AG04449 (cell line): ENCODE results near the gene ZFPM1.

Source experiments
- CTCF ChIA-PET: fragments of 350-600 bp; formaldehyde crosslinking; extraction: SDS; loops from one replicate; lab custom pipeline; 2021; ENCODE audit warnings: antibody characterized with exemption; lab: Yijun Ruan, JAX
- POLR2A ChIA-PET: fragments of 400-600, 350-600 bp; formaldehyde crosslinking; extraction: SDS; loops from one replicate; lab custom pipeline; 2020; ENCODE audit warnings: antibody characterized with exemption, inconsistent platforms; lab: Yijun Ruan, JAX
- DNase-seq: peaks from one replicate; pipeline ENCODE4 v3.0.0-alpha.2; 2010; ENCODE audit warnings: low read depth, low spot score
- H3K4me3 ChIP-seq: 2 replicates; pipeline ENCODE4 v1.5.1; 2011; ENCODE audit warnings: low read depth, mild to moderate bottlenecking, control low read depth, low read length
- TF ChIP-seq, protein P1 (sequence below): IDR thresholded peaks from one replicate; pipeline ENCODE4 v1.5.1; 2011; ENCODE audit warnings: mild to moderate bottlenecking, moderate library complexity, low read length, control low read depth, inconsistent platforms; ENCODE audit not compliant: insufficient read depth; ENCODE audit errors: missing control alignments

ZFPM1 gene

DNA sequence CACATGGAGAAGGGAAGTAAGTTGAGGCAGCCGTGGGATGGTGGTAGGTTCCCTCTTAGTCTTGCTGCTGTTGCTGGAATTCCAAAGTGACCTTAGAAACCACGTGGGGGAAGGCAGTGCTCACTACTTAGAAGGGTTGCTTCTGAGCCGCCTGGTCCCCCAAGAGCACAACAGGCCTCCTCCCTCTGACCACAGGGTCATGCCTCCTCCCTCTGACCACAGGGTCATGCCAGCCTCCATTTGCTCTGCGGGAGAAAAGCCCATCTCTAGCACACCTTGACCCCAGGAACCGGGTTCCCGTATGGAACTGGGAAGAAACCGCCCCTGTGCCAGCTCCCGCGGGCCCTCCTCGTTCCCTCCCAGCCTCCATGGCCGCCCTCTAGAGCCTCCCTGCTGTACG is 13.4 kb upstream of the ZFPM1 start:
- CTCF ChIA-PET, result no interaction called here

DNA sequence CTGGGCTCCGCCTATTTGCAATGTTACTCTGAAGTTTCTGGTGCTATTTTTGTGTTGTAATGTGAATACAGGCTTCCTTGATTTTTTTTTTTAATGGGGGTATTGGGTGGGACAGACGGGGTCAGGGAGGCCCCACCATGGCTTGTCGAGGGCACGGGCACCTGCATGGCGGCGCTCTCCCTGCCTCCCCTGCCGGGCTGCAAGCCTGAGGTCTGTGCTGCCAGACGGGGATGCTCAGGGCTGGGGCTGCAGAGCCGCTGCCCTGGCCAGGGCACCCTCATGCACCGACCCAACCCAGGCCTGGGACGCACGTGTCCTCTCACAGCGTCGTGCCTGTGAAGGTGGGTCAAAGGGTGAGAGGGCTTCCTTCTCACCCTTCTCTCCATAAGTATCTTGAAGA is 13.0 kb upstream of the ZFPM1 start:
- no peak overlapping the region for H3K4me3 ChIP-seq
- CTCF ChIA-PET, result no interaction called here
- TF ChIP-seq, protein P1, sequence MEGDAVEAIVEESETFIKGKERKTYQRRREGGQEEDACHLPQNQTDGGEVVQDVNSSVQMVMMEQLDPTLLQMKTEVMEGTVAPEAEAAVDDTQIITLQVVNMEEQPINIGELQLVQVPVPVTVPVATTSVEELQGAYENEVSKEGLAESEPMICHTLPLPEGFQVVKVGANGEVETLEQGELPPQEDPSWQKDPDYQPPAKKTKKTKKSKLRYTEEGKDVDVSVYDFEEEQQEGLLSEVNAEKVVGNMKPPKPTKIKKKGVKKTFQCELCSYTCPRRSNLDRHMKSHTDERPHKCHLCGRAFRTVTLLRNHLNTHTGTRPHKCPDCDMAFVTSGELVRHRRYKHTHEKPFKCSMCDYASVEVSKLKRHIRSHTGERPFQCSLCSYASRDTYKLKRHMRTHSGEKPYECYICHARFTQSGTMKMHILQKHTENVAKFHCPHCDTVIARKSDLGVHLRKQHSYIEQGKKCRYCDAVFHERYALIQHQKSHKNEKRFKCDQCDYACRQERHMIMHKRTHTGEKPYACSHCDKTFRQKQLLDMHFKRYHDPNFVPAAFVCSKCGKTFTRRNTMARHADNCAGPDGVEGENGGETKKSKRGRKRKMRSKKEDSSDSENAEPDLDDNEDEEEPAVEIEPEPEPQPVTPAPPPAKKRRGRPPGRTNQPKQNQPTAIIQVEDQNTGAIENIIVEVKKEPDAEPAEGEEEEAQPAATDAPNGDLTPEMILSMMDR, result no peak
- DNase-seq, result no peak
- POLR2A ChIA-PET, result no interaction called here

More for the DNA sequence above, 13.4 kb upstream of the ZFPM1 start:
- POLR2A ChIA-PET, result no interaction called here
- TF ChIP-seq, protein P1, result no peak
- H3K4me3 ChIP-seq, result no peak overlapping the region
- no peak for DNase-seq

DNA sequence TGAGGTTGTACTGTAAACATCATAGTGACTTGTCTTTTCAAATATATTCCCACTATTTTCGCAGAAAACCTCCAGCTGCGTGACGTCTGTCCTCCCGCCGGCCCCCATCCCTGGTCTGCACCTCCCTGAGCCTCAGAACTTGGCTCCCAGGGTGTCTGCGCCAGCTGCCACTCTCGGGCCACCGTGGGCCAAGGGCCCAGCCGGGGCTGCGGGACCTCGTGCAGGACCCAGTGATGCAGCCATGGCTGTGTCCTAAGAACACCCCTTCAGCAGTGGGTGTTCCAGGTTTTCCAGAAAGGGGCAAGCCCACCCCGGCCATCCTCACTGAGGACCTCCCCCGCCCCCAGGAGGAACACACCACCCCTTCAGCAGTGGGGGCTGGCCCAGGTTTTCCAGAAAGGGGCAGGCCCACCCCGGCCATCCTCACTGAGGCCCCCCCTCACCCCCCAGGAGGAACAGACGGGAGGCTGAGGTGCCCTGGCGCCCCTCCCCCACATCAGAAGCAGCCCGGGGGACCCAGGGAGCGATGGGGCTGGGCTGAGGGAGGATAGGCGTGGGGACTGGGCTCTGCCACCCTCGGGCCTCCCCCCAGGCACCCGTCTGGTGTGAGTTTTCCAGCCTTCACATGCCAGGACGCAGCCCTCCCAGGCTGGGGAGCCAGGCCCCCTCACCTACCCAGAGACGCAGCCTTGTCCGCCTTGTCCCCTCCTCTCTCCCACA is 12.2 kb upstream of the ZFPM1 start:
- ChIA-PET CTCF (interaction anchor here (1.2 to 1.7 kb wide), 2 partner anchors 11 to 416 kb away, joined by 3 to 5 read pairs; no protein-coding TSS in a partner anchor), POLR2A (no interaction called here)
- TF ChIP-seq, protein P1, result no peak
- no peak overlapping the region for H3K4me3 ChIP-seq
- no peak for DNase-seq

DNA sequence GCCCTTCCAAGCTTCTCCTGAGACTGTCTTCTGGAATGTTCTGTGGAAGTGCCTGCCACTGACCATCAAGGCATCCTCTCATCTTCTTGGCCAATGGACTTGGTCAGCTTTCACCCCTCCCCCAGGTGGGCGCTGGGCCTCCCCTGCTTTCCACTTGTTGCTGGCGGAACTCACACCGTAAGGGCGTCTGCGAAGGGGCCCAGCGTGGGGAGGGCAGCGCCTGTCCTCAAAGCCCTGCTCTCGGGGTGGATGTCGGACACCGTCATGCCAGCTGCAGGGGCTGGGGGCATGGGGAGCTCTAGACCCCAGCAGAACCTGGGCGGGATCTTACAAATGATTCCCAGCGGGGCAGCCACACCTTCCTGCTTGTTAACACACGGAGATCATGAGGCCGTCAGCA is 11.6 kb upstream of the ZFPM1 start:
- H3K4me3 ChIP-seq, result no peak overlapping the region
- POLR2A ChIA-PET, result no interaction called here
- no peak for DNase-seq
- CTCF ChIA-PET, result interaction anchor here (1.2 to 1.7 kb wide), 2 partner anchors 10 to 416 kb away, joined by 3 to 5 read pairs; no protein-coding TSS in a partner anchor
- TF ChIP-seq, protein P1, result no peak

DNA sequence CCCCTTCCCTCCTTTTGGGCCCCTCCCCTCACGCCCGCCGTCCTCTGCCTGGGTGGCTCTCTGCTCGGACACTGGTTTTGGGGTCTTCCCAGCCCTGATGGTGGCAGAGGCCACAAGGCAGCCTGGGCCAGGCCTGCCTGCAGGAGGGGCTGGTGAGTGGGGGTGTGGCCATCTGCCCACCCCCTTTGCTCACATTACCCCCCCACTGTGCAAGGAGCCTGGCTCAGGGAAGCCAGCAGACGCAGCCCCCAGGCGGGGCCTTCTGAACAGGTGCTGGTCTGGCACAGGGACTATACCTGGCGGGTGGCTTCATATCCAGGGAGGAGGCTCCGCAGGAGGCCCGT is 10.7 kb upstream of the ZFPM1 start:
- H3K4me3 ChIP-seq, result no peak overlapping the region
- TF ChIP-seq, protein P1, result no peak
- ChIA-PET POLR2A (no interaction called here), CTCF (interaction anchor here (1.7 kb wide), 1 partner anchor 10 kb away, joined by 5 read pairs; no protein-coding TSS in a partner anchor)
- no peak for DNase-seq

DNA sequence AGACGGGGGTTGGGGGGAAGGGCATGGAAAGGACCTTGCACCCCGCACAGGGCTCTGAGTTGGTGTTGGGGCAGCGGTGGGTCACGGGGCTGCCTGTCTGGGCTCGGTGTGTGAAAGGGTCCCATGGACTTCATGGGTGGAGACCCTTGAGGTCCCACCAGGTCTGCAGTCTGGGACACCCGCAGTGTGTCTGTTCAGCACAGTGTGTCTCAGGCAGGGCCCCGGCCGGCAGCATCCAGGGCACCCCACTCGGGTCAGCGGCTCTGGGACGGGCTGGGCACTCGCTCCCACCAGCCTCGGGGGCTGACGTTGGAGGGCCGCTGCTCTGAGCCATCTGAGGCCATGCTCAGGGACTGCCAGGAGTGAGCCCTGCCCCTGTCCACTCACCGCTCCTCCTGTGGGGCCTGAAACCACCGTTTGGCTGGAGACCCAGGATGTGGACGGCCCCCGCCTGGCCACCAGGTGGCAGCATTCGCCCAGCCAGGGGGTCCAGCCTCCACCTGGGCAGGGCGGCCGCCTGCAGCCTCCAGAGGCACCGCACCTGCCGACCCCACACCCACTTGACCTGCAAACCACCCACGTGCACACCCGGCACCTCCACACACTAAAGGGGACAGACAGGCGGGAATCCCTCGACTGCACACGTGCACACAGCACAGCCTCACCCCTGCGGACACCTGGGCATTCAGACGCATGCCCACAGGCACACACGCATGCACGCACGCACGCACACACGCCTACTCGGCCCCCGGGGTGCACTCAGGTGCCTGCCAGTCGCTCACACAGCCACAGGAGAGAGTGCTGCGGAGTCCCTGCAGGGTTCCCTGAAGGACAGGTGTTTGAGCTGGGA is 10.1 kb upstream of the ZFPM1 start:
- no peak for DNase-seq
- no peak overlapping the region for H3K4me3 ChIP-seq
- CTCF ChIA-PET, result interaction anchor here (2.8 kb wide), 1 partner anchor 119 kb away, joined by 15 read pairs; no protein-coding TSS in a partner anchor
- TF ChIP-seq, protein P1, result peak; percentile 98
- POLR2A ChIA-PET, result no interaction called here
